ENCODE data around the gene MMUT.
"Not testable (repeated sequence)": the region's sequence is repeated elsewhere in the genome, so short reads cannot be mapped to it uniquely, and the experiment has no call there.

MMUT gene

GRCh38 chr6:49462927-49463611, at the start of gene MMUT, which contains the start of gene CENPQ:
TSS of gene MMUT (minus strand) at chr6:49463253. CDS start at chr6:49459466, 3,787 bp downstream.
TSS of gene CENPQ (plus strand) at chr6:49463370. CDS start at chr6:49470177, 6,807 bp downstream.
- Histone ChIP-seq H3K4me3 (ENCODE audit: low read length) (peak within 1 kb of the TSS; percentile 96), H3K9ac (ENCODE audit: low read length) (peak within 1 kb of the TSS; percentile 94), H3K27me3 (replicated peaks; ENCODE audit: control insufficient read depth, insufficient read depth, low read length) (no peaks in the 10 kb centered on the region), H3K4me1 (ENCODE audit: control insufficient read depth, insufficient read depth, low read length) (peaks cover 23% of the 10 kb centered on the region), H3K36me3 (ENCODE audit: control insufficient read depth, insufficient read depth, low read length, severe bottlenecking) (peaks cover 11% of the 10 kb centered on the region), H3K9me3 (ENCODE audit: control insufficient read depth, low read length) (no peaks in the 10 kb centered on the region)
- DNase-seq (ENCODE audit: low read depth), result peak; percentile 99

DNA sequence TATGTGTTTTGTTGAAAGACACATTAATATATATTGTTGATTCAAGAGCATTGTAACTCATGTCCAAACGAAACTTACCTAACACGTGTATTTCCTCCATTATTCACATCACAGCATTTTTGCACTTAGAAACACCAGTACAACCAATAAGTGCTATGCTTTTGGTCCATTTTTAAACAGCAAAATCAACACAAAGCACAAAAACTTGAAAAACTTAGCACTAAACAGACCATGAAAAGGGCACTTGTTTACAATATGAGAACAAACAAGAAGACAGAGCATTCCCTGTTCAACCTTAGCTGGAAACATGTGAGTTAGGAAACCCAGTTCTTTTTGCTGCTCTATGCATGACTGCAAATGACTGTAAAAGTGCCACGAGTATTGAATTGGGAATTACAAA, 46.3 kb upstream of the MMUT start:
- H3K36me3 ChIP-seq (ENCODE audit: control insufficient read depth, insufficient read depth, low read length, severe bottlenecking), result no peaks in the 10 kb centered on the region
- no peak overlapping the region for H3K9ac ChIP-seq (ENCODE audit: low read length)
- DNase-seq (ENCODE audit: low read depth), result no peak
- no peaks in the 10 kb centered on the region for H3K4me1 ChIP-seq (ENCODE audit: control insufficient read depth, insufficient read depth, low read length)
- no peaks in the 10 kb centered on the region for H3K27me3 ChIP-seq (replicated peaks; ENCODE audit: control insufficient read depth, insufficient read depth, low read length)
- no peaks in the 10 kb centered on the region for H3K9me3 ChIP-seq (ENCODE audit: control insufficient read depth, low read length)
- H3K4me3 ChIP-seq (ENCODE audit: low read length), result no peak overlapping the region

DNA sequence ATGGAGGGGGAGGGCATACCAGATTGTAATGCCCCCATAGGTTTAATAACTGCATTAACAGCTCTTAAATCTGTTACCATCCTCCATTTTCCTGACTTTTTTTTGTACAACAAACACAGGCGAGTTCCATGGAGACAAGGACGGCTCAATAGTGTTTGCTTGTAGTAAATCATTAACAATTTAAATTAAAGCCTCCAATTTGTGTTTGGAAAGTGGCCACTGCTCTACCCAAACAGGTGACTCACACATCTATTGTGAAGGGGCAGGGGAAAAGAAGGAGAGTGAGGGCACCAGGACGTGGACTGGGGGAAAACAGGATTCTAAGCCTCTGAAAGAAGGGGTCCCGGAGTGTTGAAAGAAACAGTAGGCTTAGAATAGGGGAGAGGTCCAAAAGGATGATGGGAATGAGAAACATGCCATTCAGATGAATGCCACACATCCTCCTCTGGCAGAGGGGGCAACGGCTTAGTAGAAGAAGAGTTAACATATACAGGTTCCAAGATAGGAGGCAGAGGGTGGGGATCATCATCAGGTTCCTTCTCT, 43.6 kb upstream of the MMUT start:
- no peak for DNase-seq (ENCODE audit: low read depth)
- Histone ChIP-seq H3K9ac (ENCODE audit: low read length) (no peak overlapping the region), H3K4me1 (ENCODE audit: control insufficient read depth, insufficient read depth, low read length) (no peaks in the 10 kb centered on the region), H3K4me3 (ENCODE audit: low read length) (no peak overlapping the region), H3K27me3 (replicated peaks; ENCODE audit: control insufficient read depth, insufficient read depth, low read length) (no peaks in the 10 kb centered on the region), H3K36me3 (ENCODE audit: control insufficient read depth, insufficient read depth, low read length, severe bottlenecking) (no peaks in the 10 kb centered on the region), H3K9me3 (ENCODE audit: control insufficient read depth, low read length) (no peaks in the 10 kb centered on the region)

GRCh38 chr6:49504666-49505065, 41.6 kb upstream of the MMUT start:
- no peaks in the 10 kb centered on the region for H3K36me3 ChIP-seq (ENCODE audit: control insufficient read depth, insufficient read depth, low read length, severe bottlenecking)
- no peaks in the 10 kb centered on the region for H3K9me3 ChIP-seq (ENCODE audit: control insufficient read depth, low read length)
- no peaks in the 10 kb centered on the region for H3K27me3 ChIP-seq (replicated peaks; ENCODE audit: control insufficient read depth, insufficient read depth, low read length)
- DNase-seq (ENCODE audit: low read depth), result no peak
- no peak overlapping the region for H3K4me3 ChIP-seq (ENCODE audit: low read length)
- no peaks in the 10 kb centered on the region for H3K4me1 ChIP-seq (ENCODE audit: control insufficient read depth, insufficient read depth, low read length)
- H3K9ac ChIP-seq (ENCODE audit: low read length), result no peak overlapping the region

- H3K9me3 ChIP-seq (ENCODE audit: control insufficient read depth, low read length), result no peaks in the 10 kb centered on the region
- DNase-seq (ENCODE audit: low read depth), result no peak
Measured at GRCh38 chr6:49499623-49500022, 36.6 kb upstream of the MMUT start, which contains the start of gene GLYATL3. TSS of gene GLYATL3 (plus strand) at chr6:49499923. CDS start at chr6:49511991, 12,068 bp downstream.

GRCh38 chr6:49499126-49499525, 36.1 kb upstream of the MMUT start:
- Histone ChIP-seq H3K4me3 (ENCODE audit: low read length) (no peak overlapping the region), H3K9me3 (ENCODE audit: control insufficient read depth, low read length) (no peaks in the 10 kb centered on the region)
- DNase-seq (ENCODE audit: low read depth), result no peak

More at GRCh38 chr6:49499623-49500022, 36.6 kb upstream of the MMUT start, which contains the start of gene GLYATL3:
- Histone ChIP-seq H3K9ac (ENCODE audit: low read length) (no peak within 1 kb of the TSS), H3K4me1 (ENCODE audit: control insufficient read depth, insufficient read depth, low read length) (no peaks in the 10 kb centered on the region), H3K27me3 (replicated peaks; ENCODE audit: control insufficient read depth, insufficient read depth, low read length) (no peaks in the 10 kb centered on the region), H3K4me3 (ENCODE audit: low read length) (no peak within 1 kb of the TSS), H3K36me3 (ENCODE audit: control insufficient read depth, insufficient read depth, low read length, severe bottlenecking) (no peaks in the 10 kb centered on the region)

DNA sequence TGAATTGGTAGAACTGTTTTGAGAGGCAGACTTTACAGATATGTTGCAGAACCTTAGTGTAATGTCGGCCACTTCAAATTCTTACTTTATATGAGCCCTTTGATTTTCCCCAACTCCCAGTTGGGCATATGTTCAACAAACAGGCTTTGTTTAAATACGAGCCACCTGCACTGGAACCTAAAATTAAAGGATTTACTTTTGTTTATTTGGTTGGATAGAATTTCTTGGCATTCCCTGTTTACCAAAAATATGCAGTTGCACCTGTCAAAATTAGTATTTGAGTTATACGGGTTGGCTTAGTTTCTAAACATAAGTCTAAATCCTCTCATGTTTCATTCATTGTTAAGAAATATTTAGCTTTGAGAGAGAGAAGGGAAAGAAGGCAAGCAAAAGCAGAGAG, 34.3 kb upstream of the MMUT start:
- no peak for DNase-seq (ENCODE audit: low read depth)
- no peak overlapping the region for H3K4me3 ChIP-seq (ENCODE audit: low read length)
- H3K4me1 ChIP-seq (ENCODE audit: control insufficient read depth, insufficient read depth, low read length), result no peaks in the 10 kb centered on the region

More at GRCh38 chr6:49499126-49499525, 36.1 kb upstream of the MMUT start:
- Histone ChIP-seq H3K4me1 (ENCODE audit: control insufficient read depth, insufficient read depth, low read length) (no peaks in the 10 kb centered on the region), H3K27me3 (replicated peaks; ENCODE audit: control insufficient read depth, insufficient read depth, low read length) (no peaks in the 10 kb centered on the region), H3K36me3 (ENCODE audit: control insufficient read depth, insufficient read depth, low read length, severe bottlenecking) (no peaks in the 10 kb centered on the region), H3K9ac (ENCODE audit: low read length) (no peak overlapping the region)

GRCh38 chr6:49490633-49491032, 27.6 kb upstream of the MMUT start:
- Histone ChIP-seq H3K36me3 (ENCODE audit: control insufficient read depth, insufficient read depth, low read length, severe bottlenecking) (peaks cover 30% of the 10 kb centered on the region), H3K27me3 (replicated peaks; ENCODE audit: control insufficient read depth, insufficient read depth, low read length) (no peaks in the 10 kb centered on the region), H3K9ac (ENCODE audit: low read length) (no peak overlapping the region), H3K4me3 (ENCODE audit: low read length) (no peak overlapping the region), H3K4me1 (ENCODE audit: control insufficient read depth, insufficient read depth, low read length) (no peaks in the 10 kb centered on the region), H3K9me3 (ENCODE audit: control insufficient read depth, low read length) (no peaks in the 10 kb centered on the region)
- no peak for DNase-seq (ENCODE audit: low read depth)

More for the DNA sequence above, 34.3 kb upstream of the MMUT start:
- no peak overlapping the region for H3K9ac ChIP-seq (ENCODE audit: low read length)
- H3K9me3 ChIP-seq (ENCODE audit: control insufficient read depth, low read length), result no peaks in the 10 kb centered on the region
- H3K27me3 ChIP-seq (replicated peaks; ENCODE audit: control insufficient read depth, insufficient read depth, low read length), result no peaks in the 10 kb centered on the region
- peaks cover 3% of the 10 kb centered on the region for H3K36me3 ChIP-seq (ENCODE audit: control insufficient read depth, insufficient read depth, low read length, severe bottlenecking)

DNA sequence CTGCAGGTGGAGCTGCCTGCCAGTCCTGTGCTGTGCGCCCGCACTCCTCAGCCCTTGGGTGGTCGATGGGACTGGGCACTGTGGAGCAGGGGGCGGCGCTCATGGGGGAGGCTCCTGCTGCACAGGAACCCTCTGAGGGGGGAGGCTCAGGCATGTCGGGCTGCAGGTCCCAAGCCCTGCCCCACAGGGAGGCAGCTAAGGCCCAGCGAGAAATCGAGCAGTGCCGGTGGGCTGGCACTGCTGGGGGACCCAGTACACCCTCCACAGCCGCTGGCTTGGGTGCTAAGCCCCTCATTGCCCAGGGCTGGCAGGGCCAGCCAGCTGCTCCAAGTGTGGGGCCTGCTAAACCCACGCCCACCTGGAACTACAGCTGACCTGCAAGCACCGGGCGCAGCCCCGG, 20.3 kb upstream of the MMUT start:
- not testable (repeated sequence) for H3K4me1 ChIP-seq (ENCODE audit: control insufficient read depth, insufficient read depth, low read length); DNase-seq (ENCODE audit: low read depth); H3K9ac ChIP-seq (ENCODE audit: low read length); H3K9me3 ChIP-seq (ENCODE audit: control insufficient read depth, low read length); H3K27me3 ChIP-seq (replicated peaks; ENCODE audit: control insufficient read depth, insufficient read depth, low read length); H3K36me3 ChIP-seq (ENCODE audit: control insufficient read depth, insufficient read depth, low read length, severe bottlenecking); H3K4me3 ChIP-seq (ENCODE audit: low read length)

DNA sequence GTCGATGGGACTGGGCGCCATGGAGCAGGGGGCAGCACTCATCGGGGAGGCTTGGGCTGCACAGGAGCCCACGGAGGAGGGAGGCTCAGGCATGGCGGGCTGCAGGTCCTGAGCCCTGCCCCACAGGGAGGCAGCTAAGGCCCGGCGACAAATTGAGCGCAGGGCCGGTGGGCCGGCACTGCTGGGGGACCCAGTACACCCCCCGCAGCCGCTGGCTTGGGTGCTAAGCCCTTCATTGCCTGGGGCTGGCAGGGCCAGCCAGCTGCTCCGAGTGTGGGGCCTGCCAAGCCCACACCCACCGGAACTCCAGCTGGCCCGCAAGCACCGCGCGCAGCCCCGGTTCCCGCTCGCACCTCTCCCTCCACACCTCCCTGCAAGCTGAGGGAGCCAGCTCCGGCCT, 18.8 kb upstream of the MMUT start:
- H3K9ac ChIP-seq (ENCODE audit: low read length); H3K9me3 ChIP-seq (ENCODE audit: control insufficient read depth, low read length); H3K4me3 ChIP-seq (ENCODE audit: low read length); H3K4me1 ChIP-seq (ENCODE audit: control insufficient read depth, insufficient read depth, low read length); H3K27me3 ChIP-seq (replicated peaks; ENCODE audit: control insufficient read depth, insufficient read depth, low read length); H3K36me3 ChIP-seq (ENCODE audit: control insufficient read depth, insufficient read depth, low read length, severe bottlenecking); DNase-seq (ENCODE audit: low read depth): not testable (repeated sequence)

DNA sequence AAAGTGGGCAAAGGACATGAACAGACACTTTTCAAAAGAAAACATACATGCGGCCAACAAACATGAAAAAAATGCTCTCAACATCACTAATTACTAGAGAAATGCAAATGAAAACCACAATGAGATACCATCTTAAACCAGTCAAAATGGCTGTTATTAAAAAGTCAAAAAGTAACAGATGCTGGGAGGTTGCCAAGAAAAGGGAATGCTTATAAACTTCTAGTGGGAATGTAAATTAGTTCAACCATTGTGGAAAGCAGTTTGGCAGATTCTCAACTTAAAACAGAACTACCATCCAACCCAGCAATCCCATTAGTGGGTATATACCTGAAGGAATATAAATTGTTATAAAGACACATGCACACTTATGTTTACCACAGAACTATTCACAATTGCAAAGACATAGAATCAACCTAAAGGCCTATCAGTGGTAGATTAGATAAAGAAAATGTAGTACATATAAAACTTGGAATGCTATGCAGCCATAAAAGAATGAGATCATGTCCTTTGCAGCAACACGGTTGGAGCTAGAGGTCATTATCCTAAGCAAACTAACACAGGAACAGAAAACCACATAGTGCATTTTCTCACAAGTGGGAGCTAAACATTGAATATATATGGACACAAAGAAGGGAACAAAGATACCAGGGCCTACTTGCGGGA, 16.4 kb upstream of the MMUT start:
- Histone ChIP-seq H3K27me3 (replicated peaks; ENCODE audit: control insufficient read depth, insufficient read depth, low read length) (no peaks in the 10 kb centered on the region), H3K4me1 (ENCODE audit: control insufficient read depth, insufficient read depth, low read length) (no peaks in the 10 kb centered on the region), H3K9me3 (ENCODE audit: control insufficient read depth, low read length) (no peaks in the 10 kb centered on the region), H3K9ac (ENCODE audit: low read length) (no peak overlapping the region), H3K4me3 (ENCODE audit: low read length) (no peak overlapping the region), H3K36me3 (ENCODE audit: control insufficient read depth, insufficient read depth, low read length, severe bottlenecking) (no peaks in the 10 kb centered on the region)
- no peak for DNase-seq (ENCODE audit: low read depth)

Measured in adipocyte (in vitro differentiated cells).